Activated naive CD4-positive, alpha-beta T cell treated with anti-CD3 and anti-CD28 coated beads, Interleukin-2, amount 10 ng/mL, durations not matched to agents 7 days and 5 days (primary cell): Measurements from ENCODE around the gene RAD9A.

Source experiments
- CTCF ChIA-PET: fragments of 350-600 bp; sonication (Branson Sonifier 250); formaldehyde crosslinking; loops from one replicate; lab custom pipeline; 2021; ENCODE audit warnings: antibody characterized with exemption; lab: Charles Lee
- DNase-seq: peaks from one replicate; pipeline ENCODE4 v3.0.0-alpha.2; 2020
- H3K27ac Mint-ChIP-seq: one replicate; pipeline ENCODE4 v1.8.0; 2021; ENCODE audit warnings: mild to moderate bottlenecking, moderate library complexity, mixed read lengths
- H3K27me3 Mint-ChIP-seq: one replicate; pipeline ENCODE4 v1.8.0; 2021; ENCODE audit warnings: mild to moderate bottlenecking, mixed read lengths
- H3K36me3 Mint-ChIP-seq: one replicate; pipeline ENCODE4 v1.8.0; 2021; ENCODE audit warnings: mixed read lengths
- H3K4me1 Mint-ChIP-seq: one replicate; pipeline ENCODE4 v1.8.0; 2021; ENCODE audit warnings: mixed read lengths
- H3K4me3 Mint-ChIP-seq: one replicate; pipeline ENCODE4 v1.8.0; 2021; ENCODE audit warnings: mild to moderate bottlenecking, moderate library complexity, mixed read lengths
- H3K9me3 Mint-ChIP-seq: one replicate; pipeline ENCODE4 v1.8.0; 2021; ENCODE audit warnings: mixed read lengths

The RAD9A gene

DNA sequence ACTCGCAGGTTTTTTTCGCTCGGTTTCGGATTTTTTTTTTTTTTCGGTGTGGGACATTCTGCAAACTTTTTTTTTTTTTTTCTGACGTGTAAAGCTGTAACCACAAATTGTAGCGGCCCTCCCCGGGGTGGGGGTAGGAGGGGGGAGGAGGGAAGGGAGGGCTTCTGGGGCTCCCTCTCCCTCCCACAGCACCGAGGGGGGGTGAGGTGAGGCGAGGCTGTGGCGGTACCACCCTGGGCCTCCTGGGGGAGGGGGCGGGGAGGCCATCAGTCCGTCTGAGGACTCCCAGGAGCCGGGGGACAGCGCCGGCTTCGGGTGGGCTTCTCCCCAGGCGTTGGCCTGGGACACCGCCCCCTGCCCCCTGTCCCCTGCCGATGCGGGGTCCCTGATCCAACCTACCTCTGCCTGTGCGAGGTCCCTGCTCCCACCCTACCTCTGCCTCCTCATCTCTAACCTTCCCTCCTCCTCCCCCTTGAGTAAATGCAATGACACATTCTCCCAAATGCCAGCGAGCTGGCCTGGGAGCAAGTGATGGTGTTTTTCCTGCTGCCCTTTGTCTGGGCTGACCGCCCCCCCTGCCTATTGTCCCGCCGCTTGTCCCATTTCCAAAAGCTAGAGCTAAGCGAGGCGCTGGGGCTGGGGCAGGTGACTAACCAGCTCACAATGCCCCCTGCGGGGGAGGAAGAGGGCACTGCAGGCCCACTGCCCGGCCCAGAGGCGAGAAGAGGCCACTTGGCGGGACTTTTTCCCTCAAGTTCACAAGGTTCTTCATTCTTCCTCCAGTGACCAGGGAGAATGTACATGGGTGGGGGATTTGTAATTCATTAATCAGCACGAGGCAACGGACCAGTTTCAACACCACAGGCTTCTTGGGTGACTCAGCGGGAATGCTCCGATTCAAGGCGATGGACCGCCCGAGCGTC lies 17.9 kb upstream of the RAD9A start:
- CTCF ChIA-PET, result interaction anchor here (0.9 to 24.9 kb wide), 10 partner anchors 8 to 292 kb away, joined by 3 to 564 read pairs (median 6); partner anchors contain the start of gene POLD4
- peak; percentile 79 for DNase-seq
- Mint-ChIP-seq H3K27ac (peak overlapping the region; percentile 37), H3K9me3 (no peaks in the 10 kb centered on the region), H3K36me3 (no peaks in the 10 kb centered on the region), H3K4me3 (peak overlapping the region; percentile 80), H3K4me1 (peaks cover 35% of the 10 kb centered on the region), H3K27me3 (peaks cover 96% of the 10 kb centered on the region)

DNA sequence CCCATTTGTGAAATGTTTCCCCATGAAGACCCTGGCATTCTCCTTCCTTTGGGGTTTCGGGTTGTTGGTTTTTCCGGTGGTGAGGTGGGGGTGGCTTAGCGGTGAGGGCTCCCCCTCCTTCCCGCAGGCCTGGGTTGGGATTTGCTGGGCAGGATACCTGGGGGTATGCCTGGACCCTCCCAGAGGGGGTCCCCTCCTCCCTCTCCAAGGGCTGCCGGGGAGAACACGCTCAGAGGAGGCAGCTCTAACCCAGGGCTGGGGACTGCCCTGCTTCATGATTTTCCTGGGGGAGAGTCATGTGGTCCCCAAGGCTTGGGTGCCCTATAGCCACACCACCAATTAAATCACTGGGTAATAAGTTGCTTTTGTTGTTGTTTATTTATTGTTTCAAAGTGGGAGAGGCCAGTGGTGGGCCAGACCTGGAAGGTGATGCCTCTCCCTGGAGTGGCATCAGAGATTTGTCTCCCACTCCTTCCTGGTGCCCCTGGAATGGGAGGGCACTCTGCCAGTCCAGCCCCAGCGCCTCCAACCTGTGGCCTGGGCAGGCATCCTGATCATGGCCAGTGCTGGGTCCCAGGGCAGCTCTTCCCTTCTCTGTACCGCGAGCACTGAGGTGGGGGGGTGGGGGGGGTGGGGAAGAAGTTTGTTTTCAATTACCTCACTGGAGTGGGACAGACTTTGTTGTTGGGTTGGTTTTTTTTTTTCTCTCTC lies 17.1 kb upstream of the RAD9A start:
- Mint-ChIP-seq H3K36me3 (no peaks in the 10 kb centered on the region), H3K4me1 (peaks cover 33% of the 10 kb centered on the region), H3K4me3 (no peak overlapping the region), H3K9me3 (no peaks in the 10 kb centered on the region), H3K27me3 (peaks cover 96% of the 10 kb centered on the region), H3K27ac (no peak overlapping the region)
- no peak for DNase-seq
- CTCF ChIA-PET, result interaction anchor here (0.9 to 24.9 kb wide), 9 partner anchors 8 to 113 kb away, joined by 3 to 564 read pairs (median 7); partner anchors contain the start of gene POLD4

DNA sequence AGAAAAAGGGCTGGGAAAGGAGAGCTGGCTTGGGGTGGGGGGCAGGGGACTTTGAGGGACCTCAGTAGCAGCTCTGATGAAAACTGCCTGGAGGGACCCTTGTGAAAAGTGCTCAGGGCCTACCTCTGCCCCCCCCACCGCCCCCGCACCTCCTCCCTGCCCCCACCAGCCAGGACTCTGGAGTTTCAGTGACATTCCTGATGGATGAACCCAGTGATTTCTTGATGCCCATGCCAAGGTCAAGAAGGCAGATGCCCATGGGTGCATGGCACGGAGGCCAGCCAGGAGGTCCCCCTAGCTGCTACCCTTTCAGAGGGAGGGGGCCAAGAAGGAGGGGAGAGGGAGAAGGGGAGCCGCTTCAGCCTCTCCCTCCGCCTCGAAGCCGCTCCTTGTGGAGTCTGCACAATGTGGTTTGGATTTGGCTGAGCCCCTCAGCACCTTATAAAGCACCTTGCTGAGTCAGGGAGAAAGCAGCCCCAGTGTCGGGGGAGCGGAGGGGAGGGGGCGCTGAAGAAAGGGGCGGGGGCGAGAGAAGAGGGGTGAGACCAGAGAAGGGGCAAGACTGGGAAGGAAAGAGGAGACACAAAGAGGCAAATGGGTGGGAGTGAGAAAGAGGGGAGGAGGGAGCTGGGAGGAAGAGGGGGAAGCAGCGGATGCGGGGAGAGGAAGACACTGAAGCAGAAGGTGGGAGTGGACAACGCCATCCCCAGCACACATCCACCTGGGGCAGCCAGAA lies 16.3 kb upstream of the RAD9A start:
- CTCF ChIA-PET, result interaction anchor here (2.0 to 24.9 kb wide), 3 partner anchors 13 to 30 kb away, joined by 13 to 564 read pairs (median 116); partner anchors contain the start of gene POLD4
- no peak for DNase-seq
- no peak overlapping the region for H3K27ac Mint-ChIP-seq
- no peaks in the 10 kb centered on the region for H3K36me3 Mint-ChIP-seq
- H3K4me1 Mint-ChIP-seq, result peaks cover 31% of the 10 kb centered on the region
- H3K27me3 Mint-ChIP-seq, result peaks cover 96% of the 10 kb centered on the region
- H3K4me3 Mint-ChIP-seq, result no peak overlapping the region
- H3K9me3 Mint-ChIP-seq, result no peaks in the 10 kb centered on the region

DNA sequence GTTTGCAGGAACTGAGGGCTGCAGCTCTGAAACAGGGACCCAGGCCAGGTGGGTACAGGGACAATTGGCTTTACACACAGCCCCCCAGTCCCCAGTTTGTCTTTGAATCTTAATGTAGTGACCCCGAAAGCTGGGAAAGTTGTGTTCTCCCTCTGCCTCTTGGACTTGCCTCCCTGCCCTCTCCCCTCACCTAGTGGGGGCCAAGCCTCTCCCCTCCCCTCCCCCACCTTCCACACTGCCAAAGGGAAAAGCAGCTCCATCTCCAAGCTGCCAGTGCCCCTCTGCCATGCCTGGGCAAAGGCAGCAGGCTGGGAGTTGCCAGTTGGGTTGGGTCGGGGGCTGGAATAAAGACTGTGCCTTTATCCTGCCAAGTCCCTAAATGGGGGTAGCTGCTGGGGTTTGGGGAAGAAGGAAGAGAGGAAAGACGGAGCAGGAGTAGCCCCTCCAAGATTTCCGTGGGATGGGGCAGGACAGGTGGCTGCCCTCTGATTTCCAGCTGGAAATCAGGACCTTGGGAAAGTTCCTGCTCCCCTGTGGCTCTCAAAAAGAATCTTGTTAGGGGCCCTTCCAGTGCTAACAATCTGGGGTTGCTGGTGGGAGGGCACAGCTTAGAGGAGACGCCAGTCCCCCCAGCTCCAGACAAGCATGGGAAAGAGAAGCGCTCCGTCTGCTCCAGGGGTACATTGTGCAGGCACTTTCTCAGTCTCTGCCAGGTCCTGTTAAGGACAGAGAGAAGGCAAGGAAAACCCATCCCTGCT lies 15.5 kb upstream of the RAD9A start:
- DNase-seq, result no peak
- CTCF ChIA-PET, result interaction anchor here (8.2 to 24.9 kb wide), 2 partner anchors 22 to 31 kb away, joined by 116 to 564 read pairs; partner anchors contain the start of gene POLD4
- H3K4me3 Mint-ChIP-seq, result no peak overlapping the region
- H3K27ac Mint-ChIP-seq, result no peak overlapping the region
- H3K27me3 Mint-ChIP-seq, result peaks cover 96% of the 10 kb centered on the region
- H3K4me1 Mint-ChIP-seq, result peaks cover 28% of the 10 kb centered on the region
- H3K9me3 Mint-ChIP-seq, result no peaks in the 10 kb centered on the region
- H3K36me3 Mint-ChIP-seq, result no peaks in the 10 kb centered on the region

DNA sequence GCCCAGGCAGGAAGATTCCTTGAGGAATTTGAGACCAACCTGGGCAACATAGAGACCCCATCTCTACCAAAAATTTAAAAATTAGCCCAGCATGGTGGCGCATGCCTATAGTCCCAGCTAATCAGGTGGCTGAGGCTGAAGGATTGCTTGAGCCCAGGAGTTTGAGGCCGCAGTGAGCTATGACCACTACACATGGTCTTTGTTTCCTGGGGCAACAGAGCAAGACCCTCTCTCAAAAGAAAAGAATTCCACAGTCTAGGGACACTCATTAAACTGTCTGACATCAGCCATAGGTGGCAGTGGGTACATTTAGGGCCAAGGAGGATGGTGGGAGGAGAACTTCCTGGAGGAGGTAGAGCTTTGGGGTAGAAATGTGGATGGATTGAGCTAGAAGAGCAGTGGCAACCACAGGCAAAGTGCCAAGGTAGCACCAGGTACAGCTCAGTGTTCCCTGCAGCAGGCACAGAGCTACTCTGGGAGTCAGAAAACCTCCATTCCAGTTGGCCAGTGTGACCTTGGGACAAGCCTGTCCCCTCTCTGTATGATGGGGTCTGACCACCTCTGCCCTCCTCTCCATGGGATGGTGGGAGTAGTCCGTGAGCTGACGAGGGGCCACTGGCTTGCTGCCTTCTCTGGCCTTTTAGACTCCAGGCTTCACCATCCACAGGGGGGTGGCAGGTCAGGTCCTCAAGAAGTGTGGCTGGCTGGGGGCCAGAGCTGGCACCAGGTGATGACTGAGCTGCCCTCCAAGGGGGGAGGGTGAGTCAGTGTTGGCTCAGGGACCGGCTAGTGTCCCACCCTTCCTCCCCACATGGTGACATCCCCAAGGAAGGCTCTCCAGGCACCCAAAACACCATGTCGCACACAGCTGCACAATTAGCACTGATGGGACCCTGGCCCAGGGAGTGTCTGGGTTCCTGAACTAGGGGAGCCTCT lies 14.6 kb upstream of the RAD9A start:
- no peak for DNase-seq
- H3K27ac Mint-ChIP-seq, result no peak overlapping the region
- CTCF ChIA-PET, result interaction anchor here (1.8 to 24.9 kb wide), 3 partner anchors 10 to 31 kb away, joined by 7 to 564 read pairs (median 116); partner anchors contain the start of gene POLD4
- H3K27me3 Mint-ChIP-seq, result peaks cover 94% of the 10 kb centered on the region
- no peaks in the 10 kb centered on the region for H3K9me3 Mint-ChIP-seq
- no peak overlapping the region for H3K4me3 Mint-ChIP-seq
- peaks cover 22% of the 10 kb centered on the region for H3K4me1 Mint-ChIP-seq
- H3K36me3 Mint-ChIP-seq, result no peaks in the 10 kb centered on the region

DNA sequence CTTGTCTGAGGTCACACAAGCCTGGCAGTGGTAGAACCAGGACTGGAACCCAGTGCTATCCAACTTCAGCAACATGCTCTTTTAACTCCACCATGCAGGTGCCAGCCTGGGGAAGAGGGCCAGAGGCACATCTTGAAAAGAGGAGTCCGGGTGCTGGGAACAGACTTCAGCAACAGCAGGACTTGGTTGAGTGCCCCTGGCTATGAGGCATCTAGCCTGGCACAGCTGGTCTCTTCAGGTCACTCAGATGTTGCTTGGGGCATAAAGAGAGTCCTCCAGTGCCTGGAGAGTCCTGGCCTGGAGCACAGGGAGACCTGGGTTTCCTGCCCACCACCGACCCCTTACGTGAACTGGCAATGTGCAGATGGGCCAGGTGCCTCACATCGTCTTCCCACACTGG lies 13.2 kb upstream of the RAD9A start:
- Mint-ChIP-seq H3K4me1 (peaks cover 22% of the 10 kb centered on the region), H3K27me3 (peaks cover 88% of the 10 kb centered on the region)

DNA sequence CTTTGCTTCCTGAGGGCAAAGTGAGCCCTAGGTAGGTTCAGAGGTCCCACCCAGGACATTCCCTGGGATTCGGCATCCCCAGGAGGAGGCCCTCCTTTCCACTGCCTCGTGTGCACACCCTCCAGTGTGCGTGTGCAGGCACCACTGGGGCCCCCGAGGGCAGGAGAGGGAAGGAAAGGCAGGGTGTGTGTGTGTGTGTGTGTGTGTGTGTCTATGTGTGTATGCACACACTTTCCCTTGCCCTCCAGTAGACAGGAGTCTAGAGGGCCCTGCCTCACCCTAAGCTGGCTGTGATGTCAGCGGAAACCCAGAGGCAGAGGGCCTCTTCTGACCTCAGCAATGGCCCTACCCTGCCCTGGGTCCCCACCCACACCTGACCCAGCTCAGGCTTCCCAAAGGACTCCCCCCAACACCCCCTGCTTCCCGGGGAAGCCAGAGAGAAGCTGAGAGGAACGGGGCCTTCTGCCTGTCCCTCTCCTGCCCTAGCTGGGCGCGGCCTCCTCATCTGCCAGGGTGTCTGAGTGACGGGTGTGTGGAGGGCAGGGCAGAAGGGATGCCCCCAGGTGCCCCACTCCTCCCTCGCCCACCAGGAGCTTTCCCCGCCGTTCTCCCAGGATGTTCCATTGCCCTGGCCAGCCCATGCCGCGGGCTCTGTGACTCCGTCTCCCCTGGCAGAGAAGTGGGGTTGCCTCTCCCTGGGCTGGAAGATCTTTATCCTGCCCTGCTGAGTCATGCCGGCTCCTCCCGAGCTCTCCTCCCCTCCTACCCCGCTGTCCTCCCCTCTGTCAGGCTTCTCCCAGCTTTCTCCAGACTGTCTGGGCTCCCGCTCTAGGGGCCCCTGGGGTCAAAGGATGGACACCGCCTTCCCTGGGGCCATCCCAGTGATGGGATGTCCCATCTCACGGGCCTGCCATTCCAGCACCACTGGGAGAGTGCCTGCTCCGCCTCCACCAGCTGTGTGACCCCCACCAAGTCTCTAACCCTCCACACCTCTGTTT lies 12.4 kb upstream of the RAD9A start:
- CTCF ChIA-PET, result interaction anchor here (1.1 to 24.9 kb wide), 4 partner anchors 10 to 116 kb away, joined by 3 to 564 read pairs (median 60); partner anchors contain the start of gene POLD4
- no peak overlapping the region for H3K27ac Mint-ChIP-seq
- no peaks in the 10 kb centered on the region for H3K9me3 Mint-ChIP-seq
- no peaks in the 10 kb centered on the region for H3K36me3 Mint-ChIP-seq
- H3K27me3 Mint-ChIP-seq, result peaks cover 88% of the 10 kb centered on the region
- H3K4me1 Mint-ChIP-seq, result peaks cover 15% of the 10 kb centered on the region
- no peak for DNase-seq
- H3K4me3 Mint-ChIP-seq, result no peak overlapping the region

More for the DNA sequence above, 13.2 kb upstream of the RAD9A start:
- Mint-ChIP-seq H3K4me3 (no peak overlapping the region), H3K36me3 (no peaks in the 10 kb centered on the region), H3K27ac (no peak overlapping the region), H3K9me3 (no peaks in the 10 kb centered on the region)
- CTCF ChIA-PET, result interaction anchor here (1.1 to 24.9 kb wide), 5 partner anchors 8 to 116 kb away, joined by 3 to 564 read pairs (median 7); partner anchors contain the start of gene POLD4
- no peak for DNase-seq

DNA sequence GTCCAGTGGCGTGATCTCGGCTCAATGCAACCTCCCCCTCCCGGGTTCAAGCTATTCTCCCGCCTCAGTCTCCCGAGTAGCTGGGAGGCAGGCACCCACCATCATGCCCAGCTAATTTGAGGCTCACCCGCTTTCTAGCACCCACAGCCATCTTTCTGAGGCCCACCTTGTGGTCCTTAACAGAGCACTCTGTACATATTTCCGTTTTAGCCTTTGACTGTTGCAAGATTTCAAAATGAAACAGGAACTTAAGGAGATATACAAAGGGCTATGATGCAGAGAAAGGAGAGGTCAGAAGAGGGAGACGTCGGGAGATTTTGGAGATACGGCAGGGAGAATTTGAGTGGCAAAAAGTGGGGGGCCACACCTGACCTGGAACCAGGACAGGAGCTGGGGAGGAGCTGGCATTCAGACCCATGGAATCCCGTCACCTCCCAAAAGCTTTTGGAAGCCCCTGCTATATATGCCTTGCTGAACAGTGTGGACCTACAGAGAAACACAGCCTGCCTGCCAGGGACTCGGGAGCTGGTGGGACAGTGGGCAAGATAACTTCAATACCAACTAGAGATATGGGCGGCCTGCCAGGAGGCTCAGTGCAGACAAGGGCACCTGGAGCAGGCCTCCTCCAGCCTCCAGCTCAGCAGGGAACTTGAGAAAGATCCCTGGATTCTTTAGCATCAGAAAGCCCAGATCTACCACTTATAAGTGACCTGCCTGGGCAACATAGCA lies 10.4 kb upstream of the RAD9A start:
- no peaks in the 10 kb centered on the region for H3K9me3 Mint-ChIP-seq
- DNase-seq, result no peak
- no peak overlapping the region for H3K27ac Mint-ChIP-seq
- H3K27me3 Mint-ChIP-seq, result peaks cover 86% of the 10 kb centered on the region
- H3K4me1 Mint-ChIP-seq, result peaks cover 3% of the 10 kb centered on the region
- H3K36me3 Mint-ChIP-seq, result no peaks in the 10 kb centered on the region
- CTCF ChIA-PET, result interaction anchor here (0.6 to 24.9 kb wide), 19 partner anchors 10 to 299 kb away, joined by 3 to 564 read pairs (median 4); partner anchors contain the start of genes CLCF1, PITPNM1, POLD4 and RAD9A
- H3K4me3 Mint-ChIP-seq, result no peak overlapping the region

DNA sequence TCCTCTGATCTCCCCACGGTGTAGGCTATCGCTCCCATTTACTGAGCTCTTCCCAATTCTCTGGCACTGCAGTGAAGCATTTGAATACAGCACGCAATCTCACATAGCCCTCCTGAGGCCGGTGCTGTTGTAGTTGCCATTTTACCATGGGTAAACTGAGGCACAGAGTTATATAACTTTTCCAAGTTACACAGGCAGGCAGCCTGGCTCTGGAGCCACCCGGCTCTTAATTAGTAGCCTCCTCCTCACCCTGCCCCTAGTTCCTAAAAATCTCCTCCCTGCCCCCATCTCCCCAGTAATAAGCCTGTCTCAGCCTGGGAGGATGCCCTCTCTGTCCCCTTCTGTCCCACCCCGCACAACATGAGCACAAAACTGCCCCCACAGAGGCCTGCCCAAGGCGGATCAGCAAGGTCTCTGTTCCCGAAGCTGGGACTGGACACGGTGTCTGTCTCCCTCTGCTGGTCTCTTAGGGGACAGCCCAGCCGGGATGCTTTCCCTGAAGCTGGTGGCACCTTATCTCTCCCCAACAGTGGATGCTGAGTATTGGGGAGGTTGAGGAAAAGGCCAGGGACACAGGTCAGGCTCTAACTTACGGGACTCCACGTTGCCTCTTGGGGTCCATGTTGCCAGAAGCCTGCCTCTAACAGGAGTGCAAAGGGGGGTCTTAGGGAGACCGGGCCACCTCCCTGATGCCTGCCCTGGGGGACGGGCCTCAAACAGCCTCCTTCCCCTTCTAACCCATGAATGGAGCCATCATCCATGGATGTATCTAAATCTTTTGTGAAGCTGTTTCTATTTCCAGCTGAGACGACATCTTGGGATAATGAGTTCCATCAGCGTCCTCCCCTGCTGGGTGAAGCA lies 9.3 kb upstream of the RAD9A start:
- H3K36me3 Mint-ChIP-seq, result no peaks in the 10 kb centered on the region
- peaks cover 81% of the 10 kb centered on the region for H3K27me3 Mint-ChIP-seq
- DNase-seq, result peak; percentile 90
- no peak overlapping the region for H3K27ac Mint-ChIP-seq
- no peak overlapping the region for H3K4me3 Mint-ChIP-seq
- CTCF ChIA-PET, result interaction anchor here (0.6 to 24.9 kb wide), 26 partner anchors 9 to 300 kb away, joined by 3 to 564 read pairs (median 4); partner anchors contain the start of genes CLCF1, PITPNM1, POLD4 and RAD9A
- no peaks in the 10 kb centered on the region for H3K9me3 Mint-ChIP-seq
- peaks cover 3% of the 10 kb centered on the region for H3K4me1 Mint-ChIP-seq

DNA sequence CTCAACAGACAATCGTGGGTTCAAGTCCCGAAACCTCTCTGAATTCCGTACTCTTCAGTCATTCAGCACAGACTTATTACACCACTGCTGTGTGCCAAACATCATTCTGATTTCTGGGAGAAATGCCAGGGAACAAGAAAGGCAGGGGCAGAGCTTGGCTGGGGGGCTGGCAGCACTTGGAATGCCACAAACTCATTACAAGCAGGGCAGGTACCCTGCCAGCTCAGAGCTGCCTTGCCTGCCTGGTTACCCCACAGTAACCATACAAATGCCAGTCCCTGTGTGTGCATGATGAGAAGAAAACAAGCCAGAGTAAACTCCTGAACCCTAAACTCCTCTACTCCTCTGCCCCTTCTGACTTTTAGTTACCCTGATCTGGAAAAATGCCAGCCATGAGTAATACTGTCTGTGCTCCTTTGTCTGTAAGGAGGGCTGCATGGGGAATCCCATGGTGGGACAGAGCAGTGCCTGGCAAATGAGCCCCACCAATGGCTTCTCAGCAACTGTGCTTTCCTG lies 6.9 kb upstream of the RAD9A start:
- Mint-ChIP-seq H3K36me3 (peaks cover 2% of the 10 kb centered on the region), H3K9me3 (no peaks in the 10 kb centered on the region), H3K4me3 (no peak overlapping the region), H3K27me3 (peaks cover 61% of the 10 kb centered on the region), H3K27ac (no peak overlapping the region), H3K4me1 (peaks cover 13% of the 10 kb centered on the region)
- CTCF ChIA-PET, result interaction anchor here (0.9 to 24.9 kb wide), 9 partner anchors 11 to 123 kb away, joined by 3 to 564 read pairs (median 4); partner anchors contain the start of genes CLCF1, POLD4 and TMEM134
- DNase-seq, result no peak
